HFFc6 (cell line): Measurements from ENCODE around the gene FYN. TPM values are rescaled to one million over a fixed set of nuclear protein-coding genes. Genes with fewer than 3 reads are reported as not detected.
A peak's percentile ranks its signal among the peaks of the same experiment; 100 is the strongest.

Experiments
- DNase-seq: peaks from one replicate; pipeline ENCODE4 v3.0.0-alpha.2; 2018
- H3K27ac Mint-ChIP-seq: 2 replicates; pipeline ENCODE4 v1.8.0; 2020; ENCODE audit warnings: mild to moderate bottlenecking, mixed read lengths
- H3K27me3 Mint-ChIP-seq: 2 replicates; pipeline ENCODE4 v1.8.0; 2021; ENCODE audit warnings: mild to moderate bottlenecking, moderate library complexity, mixed read lengths; ENCODE audit not compliant: insufficient read depth
- H3K36me3 Mint-ChIP-seq: 2 replicates; pipeline ENCODE4 v1.8.0; 2021; ENCODE audit warnings: low read depth, mixed read lengths
- H3K4me1 Mint-ChIP-seq: 2 replicates; pipeline ENCODE4 v1.8.0; 2020; ENCODE audit warnings: low read depth, mixed read lengths
- H3K4me3 Mint-ChIP-seq: 2 replicates; pipeline ENCODE4 v1.8.0; 2020; ENCODE audit warnings: mild to moderate bottlenecking, moderate library complexity, mixed read lengths
- H3K9me3 Mint-ChIP-seq: 2 replicates; pipeline ENCODE4 v1.8.0; 2020; ENCODE audit warnings: mild to moderate bottlenecking, mixed read lengths
- CTCF ChIP-seq: fragments of 200-600 bp; sonication (generic); IDR thresholded peaks from 2 replicates; pipeline ENCODE4 v1.5.0; 2021; ENCODE audit warnings: antibody characterized with exemption, mild to moderate bottlenecking
- total RNA-seq, 6 experiments: library from RNA; stranded (reverse); fragmentation: NEBNext Ultra II Directional; extraction: Animal tissue kit (Norgen Biotek cat#: 25700); gene quantifications; 2 replicates in 1 of 6; 3 replicates in 5 of 6; pipeline ENCODE4 v1.2.3, GENCODE V29; 2021

The FYN gene
- total RNA-seq, 6 experiments from 2014 or later, result 41.5 to 59.9 (median 49.7) TPM

GRCh38 chr6:111731456-111732195 lies 141.6 kb downstream of the FYN start:
- no peak for DNase-seq
- H3K9me3 Mint-ChIP-seq, result peaks cover 3% of the 10 kb centered on the region; the same call in 1 of the 2 replicates
- H3K4me3 Mint-ChIP-seq, result no peak overlapping the region
- no peaks in the 10 kb centered on the region; the same call in 1 of the 2 replicates for H3K27me3 Mint-ChIP-seq
- TF ChIP-seq CTCF, result no peak
- H3K27ac Mint-ChIP-seq, result no peak overlapping the region
- 0 out of 2 replicates have a peak, but pooled peaks cover 13% of the 10 kb centered on the region for H3K36me3 Mint-ChIP-seq
- peaks cover 41% of the 10 kb centered on the region for H3K4me1 Mint-ChIP-seq

- no peak for TF ChIP-seq CTCF
- peaks cover 17% of the 10 kb centered on the region for H3K36me3 Mint-ChIP-seq
- H3K9me3 Mint-ChIP-seq, result peaks cover 3% of the 10 kb centered on the region; the same call in 1 of the 2 replicates
- H3K27me3 Mint-ChIP-seq, result no peaks in the 10 kb centered on the region; the same call in 1 of the 2 replicates
- DNase-seq, result no peak
- peaks cover 34% of the 10 kb centered on the region for H3K4me1 Mint-ChIP-seq
- no peak overlapping the region for H3K27ac Mint-ChIP-seq
- no peak overlapping the region for H3K4me3 Mint-ChIP-seq
Measured at GRCh38 chr6:111730864-111731263, 142.4 kb downstream of the FYN start.

GRCh38 chr6:111727802-111728201 lies 145.4 kb downstream of the FYN start:
- no peak for DNase-seq
- Mint-ChIP-seq H3K27ac (no peak overlapping the region), H3K4me1 (peaks cover 34% of the 10 kb centered on the region), H3K9me3 (peaks cover 3% of the 10 kb centered on the region; the same call in 1 of the 2 replicates), H3K4me3 (no peak overlapping the region), H3K27me3 (no peaks in the 10 kb centered on the region; the same call in 1 of the 2 replicates), H3K36me3 (peaks cover 18% of the 10 kb centered on the region)
- TF ChIP-seq CTCF, result peak; percentile 68

- Mint-ChIP-seq H3K36me3 (peaks cover 10% of the 10 kb centered on the region), H3K27me3 (no peaks in the 10 kb centered on the region; the same call in 1 of the 2 replicates), H3K4me3 (no peak overlapping the region), H3K4me1 (peaks cover 42% of the 10 kb centered on the region), H3K9me3 (no peaks in the 10 kb centered on the region; the same call in 1 of the 2 replicates), H3K27ac (no peak overlapping the region)
- no peak for TF ChIP-seq CTCF
- DNase-seq, result peak; percentile 68
Measured at GRCh38 chr6:111727041-111727440, 146.2 kb downstream of the FYN start.

GRCh38 chr6:111725446-111726112 lies 147.7 kb downstream of the FYN start:
- no peak overlapping the region for H3K27ac Mint-ChIP-seq
- TF ChIP-seq CTCF, result no peak

More at GRCh38 chr6:111725446-111726112, 147.7 kb downstream of the FYN start:
- H3K4me3 Mint-ChIP-seq, result no peak overlapping the region
- H3K27me3 Mint-ChIP-seq, result no peaks in the 10 kb centered on the region; the same call in 1 of the 2 replicates
- H3K36me3 Mint-ChIP-seq, result peaks cover 10% of the 10 kb centered on the region
- H3K4me1 Mint-ChIP-seq, result peaks cover 44% of the 10 kb centered on the region
- peak; percentile 25 for DNase-seq
- no peaks in the 10 kb centered on the region; the same call in 1 of the 2 replicates for H3K9me3 Mint-ChIP-seq
